CD4-positive, alpha-beta T cell treated with Interleukin-2 at 100 ng/mL for 4 hours (primary cell): Measurements from ENCODE around the gene ABCC1.
"Not testable (repeated sequence)": the region's sequence is repeated elsewhere in the genome, so short reads cannot be mapped to it uniquely, and the experiment has no call there.

ENCODE experiments used
- DNase-seq: peaks from one replicate; pipeline ENCODE4 v3.0.0-alpha.2; 2020; ENCODE audit warnings: low spot score

Gene ABCC1

DNA sequence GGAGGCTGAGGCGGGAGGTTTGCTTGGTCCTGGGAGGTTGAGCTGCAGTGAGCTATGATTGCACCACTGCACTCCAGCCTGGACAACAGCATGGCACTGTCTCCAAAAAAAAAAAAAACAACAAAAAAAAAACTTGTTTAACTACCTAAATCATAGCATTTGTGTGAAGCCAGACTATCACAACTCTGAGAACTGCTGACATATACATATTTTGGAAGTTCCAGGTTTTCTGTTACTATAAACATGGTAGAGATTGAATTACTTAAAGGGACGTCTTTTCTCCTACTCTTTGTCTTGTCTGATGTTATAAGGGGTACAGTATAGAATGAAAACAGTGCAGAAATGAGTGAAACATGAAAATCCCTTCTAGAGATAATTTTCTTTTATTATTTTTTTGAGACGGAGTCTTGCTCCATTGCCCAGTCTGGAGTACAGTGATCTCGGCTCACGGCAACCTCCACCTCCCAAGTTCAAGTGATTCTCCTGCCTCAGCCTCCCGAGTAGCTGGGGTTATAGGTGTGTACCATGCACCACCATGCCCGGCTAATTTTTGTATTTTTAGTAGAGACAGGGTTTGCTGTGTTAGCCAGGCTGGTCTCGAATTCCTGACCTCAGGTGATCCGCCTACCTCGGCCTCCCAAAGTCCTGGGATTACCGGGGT, 18.4 kb downstream of the ABCC1 start:
- DNase-seq, result no peak

GRCh38 chr16:15970202-15970601, 20.8 kb downstream of the ABCC1 start:
- DNase-seq, result no peak

- DNase-seq, result no peak
These were observed 21.5 kb downstream of the ABCC1 start for GRCh38 chr16:15970743-15971439.

- DNase-seq, result no peak
These were observed 22.0 kb downstream of the ABCC1 start for GRCh38 chr16:15971440-15971815.

- DNase-seq, result no peak
These were observed 22.8 kb downstream of the ABCC1 start for GRCh38 chr16:15972046-15972868.

DNA sequence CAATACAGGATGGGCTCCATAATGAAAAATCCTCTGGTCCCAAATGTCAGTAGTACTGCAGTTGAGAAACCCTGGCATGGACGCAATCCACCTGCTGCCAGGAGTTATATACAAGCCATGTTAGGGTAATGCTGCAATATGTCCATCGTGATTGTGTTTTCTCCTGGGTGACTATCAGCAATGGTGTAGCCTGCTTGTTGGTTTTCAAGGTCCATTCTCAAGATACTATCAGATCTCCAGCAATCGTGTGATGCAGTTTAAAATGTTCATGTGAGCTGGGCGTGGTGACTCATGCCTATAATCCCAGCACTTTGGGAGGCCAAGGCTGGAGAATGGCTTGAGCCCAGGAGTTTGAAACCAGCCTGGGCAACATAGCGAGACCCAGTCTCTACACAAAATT, 24.0 kb downstream of the ABCC1 start:
- no peak for DNase-seq

GRCh38 chr16:15974057-15974456, 24.6 kb downstream of the ABCC1 start:
- no peak for DNase-seq

- DNase-seq, result no peak
These were observed 25.8 kb downstream of the ABCC1 start for GRCh38 chr16:15975172-15975571.

GRCh38 chr16:15976225-15976812, 26.9 kb downstream of the ABCC1 start:
- no peak for DNase-seq

DNA sequence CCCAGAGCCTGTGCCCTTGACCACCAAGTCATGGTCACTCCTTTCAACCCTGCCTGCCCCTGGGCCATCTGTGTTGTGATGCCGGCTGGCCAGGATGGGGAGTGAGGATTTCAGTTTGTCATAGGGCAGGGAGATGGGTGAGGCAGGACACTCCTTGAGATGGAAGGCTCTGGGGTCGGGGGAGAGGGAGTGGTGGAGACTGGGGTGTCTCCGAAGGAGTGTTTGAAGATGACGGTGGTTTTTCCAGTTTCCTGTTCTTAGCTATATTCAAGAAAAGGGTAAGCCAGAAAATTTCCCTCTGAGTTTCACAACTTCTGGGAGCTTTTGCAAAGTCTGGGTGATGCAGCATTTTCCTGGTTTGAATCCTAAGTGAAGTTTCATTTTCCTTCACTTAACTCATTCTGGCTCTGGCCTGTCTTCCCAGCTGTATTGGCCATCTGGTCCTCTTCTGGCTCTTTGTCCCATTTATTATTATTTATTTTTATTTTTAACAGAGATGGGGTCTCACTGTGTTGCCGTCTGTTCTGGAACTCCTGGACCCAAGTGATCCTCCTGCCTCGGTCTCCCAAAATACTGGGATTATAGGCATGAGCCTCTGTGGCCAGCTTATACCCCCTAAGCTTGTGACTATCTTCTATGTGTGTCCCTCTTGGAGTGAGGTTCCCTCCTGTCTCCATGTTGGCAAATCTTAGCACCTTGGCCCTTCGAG, 27.7 kb downstream of the ABCC1 start:
- DNase-seq, result no peak

DNA sequence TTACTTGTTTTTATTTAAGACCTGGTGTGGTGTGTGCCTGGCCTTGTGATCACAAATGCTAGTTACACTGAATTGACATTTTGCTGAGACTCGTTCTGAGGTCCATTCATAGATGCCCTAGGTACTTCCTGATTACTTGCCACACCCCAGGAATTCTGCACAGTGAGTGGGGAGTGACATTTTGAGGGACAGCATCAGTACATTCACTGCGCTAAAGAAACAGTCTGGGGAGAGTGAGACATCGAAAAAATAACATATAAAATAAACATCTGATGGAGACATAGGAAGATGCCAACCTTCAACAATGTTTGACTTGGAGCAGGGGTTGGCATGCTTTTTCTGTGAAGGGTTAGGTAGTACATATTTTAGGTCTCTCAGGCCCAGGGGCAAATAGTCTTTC, 30.4 kb downstream of the ABCC1 start:
- no peak for DNase-seq

DNA sequence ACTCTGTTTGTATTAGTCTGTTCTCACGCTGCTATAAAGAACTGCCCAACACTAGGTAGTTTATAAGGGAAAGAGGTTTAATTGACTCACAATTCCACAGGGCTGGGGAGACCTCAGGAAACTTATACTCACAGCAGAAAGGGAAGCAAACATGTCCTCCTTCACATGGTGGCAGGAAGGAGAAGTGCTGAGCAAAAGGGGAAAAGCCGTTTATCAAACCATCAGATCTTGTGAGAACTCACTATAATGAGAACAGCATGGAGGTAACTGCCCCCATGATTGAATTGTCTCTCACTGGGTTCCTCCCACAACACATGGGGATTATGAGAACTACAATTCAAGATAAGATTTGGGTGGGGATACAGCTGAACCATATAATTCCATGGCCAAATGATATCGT, 30.9 kb downstream of the ABCC1 start:
- no peak for DNase-seq

GRCh38 chr16:15981382-15981781, 32.0 kb downstream of the ABCC1 start:
- no peak for DNase-seq

- DNase-seq, result not testable (repeated sequence)
These were observed 32.9 kb downstream of the ABCC1 start for GRCh38 chr16:15982194-15982915.

GRCh38 chr16:15983898-15984297, 34.5 kb downstream of the ABCC1 start:
- DNase-seq, result no peak

- no peak for DNase-seq
These were observed 35.7 kb downstream of the ABCC1 start for GRCh38 chr16:15985144-15985543.

DNA sequence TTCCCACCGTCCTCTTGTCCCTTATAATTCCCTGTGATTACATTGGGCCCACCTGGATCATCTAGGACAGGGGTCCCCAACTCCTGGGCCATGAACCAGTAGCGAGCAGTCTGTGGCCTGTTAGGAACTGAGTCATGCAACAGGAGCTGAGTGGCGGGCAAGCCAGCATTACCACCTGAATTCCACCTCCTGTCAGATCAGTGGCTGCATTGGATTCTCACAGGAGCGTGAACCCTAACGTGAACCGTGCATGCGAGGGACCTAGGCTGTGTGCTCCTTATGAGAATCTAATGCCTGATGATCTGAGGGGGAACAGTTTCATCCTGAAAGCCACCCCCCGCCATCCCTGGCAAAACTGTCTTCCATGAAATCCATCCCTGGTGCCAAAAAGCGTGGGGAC, 36.8 kb downstream of the ABCC1 start:
- no peak for DNase-seq

DNA sequence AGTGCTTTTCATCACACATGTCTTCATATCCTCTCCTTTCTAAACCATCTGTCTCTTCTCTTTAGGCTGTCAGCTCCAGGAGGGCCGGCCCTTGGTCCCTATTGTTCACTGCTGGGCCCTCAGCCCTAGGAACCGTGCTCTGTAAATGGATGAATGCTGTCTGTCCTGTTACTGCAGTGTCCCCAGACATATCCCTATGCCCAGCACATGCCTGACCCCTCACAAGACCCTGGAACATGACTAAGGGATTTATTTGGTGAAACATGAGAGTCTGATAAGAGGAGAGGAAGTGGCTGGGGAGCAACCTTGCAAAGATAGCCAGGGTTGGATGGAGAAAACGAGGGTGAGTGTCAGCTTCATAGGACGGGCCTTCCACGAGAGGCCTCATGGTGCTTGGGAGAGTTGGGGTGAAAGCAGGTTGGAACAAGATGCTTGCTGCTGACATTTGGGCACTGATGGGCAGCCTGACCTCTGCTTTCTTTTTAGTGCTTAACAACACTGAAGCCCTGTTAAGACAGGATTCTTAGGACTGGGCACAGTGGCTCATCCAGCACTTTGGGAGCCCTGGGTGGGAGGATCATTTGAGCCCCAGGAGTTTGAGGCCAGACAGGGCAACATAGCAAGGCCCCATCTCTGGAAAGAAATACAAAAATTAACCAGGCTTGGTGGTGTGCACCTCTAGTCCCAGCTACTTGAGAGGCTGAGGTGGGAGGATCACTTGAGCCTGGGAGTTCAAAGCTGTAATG, 39.0 kb downstream of the ABCC1 start:
- DNase-seq, result no peak

DNA sequence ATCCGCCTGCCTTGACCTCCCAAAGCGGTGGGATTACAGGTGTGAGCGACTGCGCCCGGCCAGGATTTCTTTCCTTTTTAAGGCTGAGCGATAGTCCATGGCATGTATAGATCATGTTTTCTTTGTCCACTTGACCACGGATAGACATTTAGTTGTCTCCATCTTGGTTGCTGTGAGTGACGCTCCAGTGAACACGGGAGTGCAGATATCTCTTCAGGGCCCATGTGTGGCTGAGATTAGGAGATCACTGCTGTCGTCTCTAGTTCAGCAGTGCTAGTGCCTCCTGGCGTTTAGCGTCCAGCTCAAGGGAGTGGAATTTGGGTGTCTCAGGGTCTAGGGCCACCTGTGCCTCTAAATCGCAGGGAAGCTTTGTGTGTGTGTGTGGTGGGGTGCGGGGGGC, 41.5 kb downstream of the ABCC1 start:
- DNase-seq, result no peak

GRCh38 chr16:15993128-15993527, 43.7 kb downstream of the ABCC1 start:
- DNase-seq, result no peak

DNA sequence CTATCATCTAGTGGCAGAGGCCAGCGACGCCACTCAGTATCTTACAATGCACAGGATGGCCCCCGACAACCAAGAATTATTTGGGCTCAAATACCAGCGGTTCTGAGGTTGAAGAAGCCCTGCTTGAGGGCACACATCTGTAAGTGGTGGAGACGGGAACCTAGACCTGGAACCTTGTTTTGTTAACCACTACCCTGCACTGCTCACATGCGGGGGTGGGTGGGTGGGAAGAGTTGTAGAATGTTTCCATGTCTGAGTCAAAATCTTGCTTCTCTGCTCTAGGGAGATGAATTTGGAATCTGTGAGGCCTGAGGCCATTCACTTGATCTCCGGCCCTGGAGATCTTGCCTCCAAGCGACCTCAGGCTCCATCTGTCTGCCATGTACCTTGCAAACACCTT, 44.1 kb downstream of the ABCC1 start:
- DNase-seq, result no peak
